GM23338 (cell line): ENCODE data around the gene RIN3. TPM values are rescaled to one million over a fixed set of nuclear protein-coding genes. Genes with fewer than 3 reads are reported as not detected.

Source experiments
- ATAC-seq: fragments of 200-7000 bp; cut with Tn5 transposase; 3 replicates; pipeline ENCODE4 v1.9.1; 2020
- DNase-seq: peaks from one replicate; pipeline ENCODE4 v3.0.0-alpha.2; 2015; ENCODE audit warnings: low spot score
- H2AFZ ChIP-seq: fragments of 200-600 bp; sonication (generic); 2 replicates; pipeline ENCODE4 v1.8.0; 2016; ENCODE audit warnings: antibody characterized with exemption, mild to moderate bottlenecking, moderate library complexity
- H3F3A ChIP-seq: fragments of 200-600 bp; sonication (generic); replicated peaks from 2 replicates; pipeline ENCODE4 v1.8.0; 2017; ENCODE audit warnings: antibody characterized with exemption, mixed run types, low read depth
- H3K27ac ChIP-seq: fragments of 200-600 bp; sonication (generic); 2 replicates; pipeline ENCODE4 v1.6.1; 2016; ENCODE audit warnings: low read depth
- H3K27me3 ChIP-seq: fragments of 200-600 bp; sonication (generic); 2 replicates; pipeline ENCODE4 v1.8.0; 2016; ENCODE audit warnings: mild to moderate bottlenecking, mixed run types, moderate library complexity; ENCODE audit not compliant: insufficient read depth
- H3K36me3 ChIP-seq: fragments of 200-600 bp; sonication (generic); 2 replicates; pipeline ENCODE4 v1.8.0; 2016; ENCODE audit warnings: mild to moderate bottlenecking; ENCODE audit not compliant: insufficient read depth
- H3K4me1 ChIP-seq: fragments of 200-600 bp; sonication (generic); 2 replicates; pipeline ENCODE4 v1.8.0; 2016; ENCODE audit warnings: mild to moderate bottlenecking, moderate library complexity; ENCODE audit not compliant: insufficient read depth
- H3K4me2 ChIP-seq: fragments of 200-600 bp; sonication (generic); 2 replicates; pipeline ENCODE4 v1.7.1; 2017; ENCODE audit warnings: mixed run types
- H3K4me3 ChIP-seq: fragments of 200-600 bp; sonication (generic); 2 replicates; pipeline ENCODE4 v1.6.1; 2016; ENCODE audit warnings: mixed run types
- H3K79me2 ChIP-seq: fragments of 200-600 bp; sonication (generic); replicated peaks from 2 replicates; pipeline ENCODE4 v1.8.0; 2017; ENCODE audit warnings: mild to moderate bottlenecking; ENCODE audit not compliant: insufficient read depth
- H3K9me2 ChIP-seq: fragments of 200-600 bp; sonication (generic); 2 replicates; pipeline ENCODE4 v1.8.0; 2017; ENCODE audit not compliant: insufficient read depth
- H4K20me1 ChIP-seq: fragments of 200-600 bp; sonication (generic); replicated peaks from 2 replicates; pipeline ENCODE4 v1.8.0; 2017; ENCODE audit warnings: mild to moderate bottlenecking; ENCODE audit not compliant: insufficient read depth
- H3K27ac Mint-ChIP-seq: 2 replicates; pipeline ENCODE4 v1.8.0; 2020; ENCODE audit warnings: inconsistent platforms, mild to moderate bottlenecking, moderate library complexity, mixed read lengths
- H3K27me3 Mint-ChIP-seq: 3 replicates; pipeline ENCODE4 v1.8.0; 2022; ENCODE audit warnings: low read depth, mild to moderate bottlenecking, moderate library complexity, mixed read lengths, inconsistent platforms; ENCODE audit not compliant: insufficient read depth, poor library complexity
- H3K36me3 Mint-ChIP-seq: 3 replicates; pipeline ENCODE4 v1.8.0; 2021; ENCODE audit warnings: low read depth, mild to moderate bottlenecking, inconsistent platforms, moderate library complexity, mixed read lengths
- H3K4me1 Mint-ChIP-seq: 3 replicates; pipeline ENCODE4 v1.8.0; 2020; ENCODE audit warnings: mild to moderate bottlenecking, inconsistent platforms, mixed read lengths
- H3K4me3 Mint-ChIP-seq: 3 replicates; pipeline ENCODE4 v1.8.0; 2021; ENCODE audit warnings: moderate library complexity, mild to moderate bottlenecking, inconsistent platforms, mixed read lengths
- H3K9me3 Mint-ChIP-seq: 3 replicates; pipeline ENCODE4 v1.8.0; 2020; ENCODE audit warnings: moderate library complexity, mild to moderate bottlenecking, inconsistent platforms, mixed read lengths
- CREB1 ChIP-seq: fragments of 250-450 bp; sonication (Bioruptor Pico); IDR thresholded peaks from 2 replicates; pipeline ENCODE4 v1.5.0; 2020; ENCODE audit warnings: low read depth, mild to moderate bottlenecking, moderate library complexity
- CTCF ChIP-seq, 2 experiments: fragments of 200-600 bp in 1 of 2; sonication (generic) in 1 of 2; conservative IDR thresholded peaks; 2 replicates each; pipeline versions ENCODE4 v1.5.1 to v1.6.1; 2016 to 2017; ENCODE audit warnings: antibody characterized with exemption in 2 of 2, low read depth in 2 of 2, mild to moderate bottlenecking in 2 of 2, moderate library complexity in 1 of 2
- ETS1 ChIP-seq: IDR thresholded peaks from 2 replicates; pipeline ENCODE4 v1.6.1; 2016; ENCODE audit warnings: antibody characterized with exemption
- EZH2phosphoT487 ChIP-seq: fragments of 200-600 bp; sonication (generic); IDR thresholded peaks from one replicate; pipeline ENCODE4 v1.8.1; 2018; ENCODE audit warnings: antibody characterized with exemption; ENCODE audit not compliant: unreplicated experiment
- NANOG ChIP-seq: IDR thresholded peaks from 2 replicates; pipeline ENCODE4 v1.6.1; 2016; ENCODE audit warnings: antibody characterized with exemption, borderline replicate concordance
- POLR2AphosphoS5 ChIP-seq: IDR thresholded peaks from 2 replicates; pipeline ENCODE4 v1.6.1; 2016; ENCODE audit warnings: antibody characterized with exemption, low read depth
- STAT1 ChIP-seq: IDR thresholded peaks from one replicate; pipeline ENCODE4 v1.6.1; 2016; ENCODE audit warnings: antibody characterized with exemption; ENCODE audit not compliant: unreplicated experiment
- ZNF114 ChIP-seq: fragments of 250-450 bp; sonication (Bioruptor Pico); IDR thresholded peaks from 2 replicates; pipeline ENCODE4 v1.5.0; 2020; ENCODE audit warnings: mild to moderate bottlenecking, moderate library complexity
- ZNF462 ChIP-seq: fragments of 250-450 bp; sonication (Bioruptor Pico); IDR thresholded peaks from 2 replicates; pipeline ENCODE4 v1.5.0; 2020; ENCODE audit warnings: mild to moderate bottlenecking, moderate library complexity
- polyA plus RNA-seq: library from polyadenylated mRNA; unstranded; fragments of >200 nt; fragmentation: Nextera tagmentation; extraction: Ambion mirVana; gene quantifications from 2 replicates; pipeline ENCODE4 v1.2.1, GENCODE V29; 2016
- total RNA-seq: library from RNA; depleted of rRNA; stranded (reverse); fragments of >200 nt; shearing (Covaris generic); gene quantifications from 2 replicates; pipeline ENCODE4 v1.2.3, GENCODE V29; 2014

RIN3 gene
- total and polyA plus RNA-seq, 2 experiments from 2014 or later: 0.97 to 1.5 TPM

DNA sequence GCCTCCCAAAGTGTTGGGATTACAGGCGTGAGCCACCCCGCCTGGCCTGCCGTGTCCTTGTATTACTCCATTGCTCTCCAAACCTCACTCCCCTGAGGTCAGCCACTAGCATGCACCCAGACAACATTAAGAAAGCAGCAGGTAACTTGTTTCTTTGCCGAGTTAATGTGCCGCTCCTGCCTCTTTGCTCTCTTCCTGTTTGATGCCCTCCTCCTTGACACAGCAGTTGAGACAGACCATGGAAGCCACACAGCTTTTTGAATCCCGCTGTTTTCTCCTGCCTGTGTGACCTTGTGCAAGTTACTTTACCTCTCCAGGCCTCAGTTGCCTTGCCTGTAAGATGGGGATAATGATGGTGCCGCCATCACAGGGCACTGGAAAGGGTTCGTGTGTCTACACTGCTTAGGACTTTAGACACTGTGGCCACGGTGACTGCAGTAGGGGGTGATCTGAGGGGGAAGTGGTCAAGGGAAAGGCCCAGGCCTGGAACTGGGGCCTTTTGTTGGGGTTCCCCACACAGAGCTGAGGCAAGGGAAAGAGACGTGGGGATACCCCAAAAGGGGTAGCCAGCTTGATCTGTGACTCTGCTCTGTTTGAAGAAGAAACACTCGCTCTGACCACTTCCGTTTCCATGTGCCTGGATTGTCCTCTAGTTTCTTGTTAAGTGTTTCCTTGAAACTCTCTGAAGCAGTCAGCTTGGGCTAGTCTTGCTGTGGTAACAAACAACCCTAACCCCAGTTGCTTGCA is 69.3 kb downstream of the RIN3 start:
- Mint-ChIP-seq H3K4me3 (no peak overlapping the region), H3K4me1 (peaks cover 3% of the 10 kb centered on the region; the same call in 1 of the 3 replicates), H3K36me3 (peaks cover 9% of the 10 kb centered on the region; the same call in 1 of the 3 replicates), H3K27me3 (peaks cover 9% of the 10 kb centered on the region), H3K9me3 (peaks cover 10% of the 10 kb centered on the region; the same call in 2 of the 3 replicates), H3K27ac (no peak overlapping the region)
- DNase-seq (no peak), ATAC-seq (no peak)
- Histone ChIP-seq H4K20me1 (no peaks in the 10 kb centered on the region), H3K4me3 (no peak overlapping the region), H3K36me3 (no peaks in the 10 kb centered on the region), H2AFZ (no peak overlapping the region), H3F3A (no peaks in the 10 kb centered on the region), H3K79me2 (no peaks in the 10 kb centered on the region), H3K4me2 (no peak overlapping the region), H3K4me1 (no peaks in the 10 kb centered on the region), H3K27ac (no peak overlapping the region), H3K27me3 (no peaks in the 10 kb centered on the region), H3K9me2 (no peaks in the 10 kb centered on the region; the same call in 1 of the 2 replicates)
- no peak for TF ChIP-seq ZNF462

DNA sequence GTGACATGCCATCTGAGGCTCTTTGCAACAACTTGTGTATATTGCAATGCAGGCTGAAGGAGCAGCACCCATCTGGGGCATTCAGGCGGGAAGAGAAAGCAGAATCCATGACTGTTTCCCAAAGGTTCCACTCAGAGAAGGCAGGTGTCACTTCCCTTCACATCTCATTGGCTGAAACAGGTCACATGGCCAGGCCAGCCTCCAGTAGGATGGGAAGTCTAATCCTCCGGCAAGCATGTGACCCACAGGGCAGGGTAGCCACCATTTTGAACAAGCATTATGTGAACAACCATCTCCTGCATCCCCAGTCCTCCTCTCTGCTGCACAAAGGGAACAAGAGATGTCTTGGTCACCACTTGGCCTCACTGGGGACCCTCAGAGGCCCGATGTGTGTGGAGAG is 70.6 kb downstream of the RIN3 start:
- no peak overlapping the region for H3K4me3 ChIP-seq
- no peaks in the 10 kb centered on the region for H4K20me1 ChIP-seq
- H3K4me2 ChIP-seq: no peak overlapping the region
- no peaks in the 10 kb centered on the region; the same call in 1 of the 2 replicates for H3K9me2 ChIP-seq
- H3K79me2 ChIP-seq: no peaks in the 10 kb centered on the region
- H3K4me3 Mint-ChIP-seq: no peak overlapping the region
- peaks cover 9% of the 10 kb centered on the region for H3K27me3 Mint-ChIP-seq
- H3K4me1 ChIP-seq: no peaks in the 10 kb centered on the region
- H3K36me3 Mint-ChIP-seq: peaks cover 9% of the 10 kb centered on the region; the same call in 1 of the 3 replicates
- H3F3A ChIP-seq: no peaks in the 10 kb centered on the region
- H3K36me3 ChIP-seq: no peaks in the 10 kb centered on the region
- no peak overlapping the region for H3K27ac Mint-ChIP-seq
- peaks cover 3% of the 10 kb centered on the region; the same call in 1 of the 3 replicates for H3K4me1 Mint-ChIP-seq
- H3K27me3 ChIP-seq: no peaks in the 10 kb centered on the region
- H3K27ac ChIP-seq: no peak overlapping the region
- peaks cover 10% of the 10 kb centered on the region; the same call in 2 of the 3 replicates for H3K9me3 Mint-ChIP-seq
- H2AFZ ChIP-seq: no peak overlapping the region
- ATAC-seq (no peak), DNase-seq (no peak)
- TF ChIP-seq ZNF114 (CRISPR knock-in tag) (no peak), CTCF (conservative IDR thresholded peaks at IDR 0.05; ENCODE audit: low read depth in 2 of 2) (no peak), EZH2phosphoT487 (no peak), STAT1 (no peak), ETS1 (no peak), NANOG (no peak), CREB1 (CRISPR knock-in tag) (no peak), POLR2AphosphoS5 (no peak)
